GM19455 (cell line): ENCODE data around the gene NPHP4.

Source experiments
- ATAC-seq: cut with Tn5 transposase; IDR thresholded peaks from one replicate; pipeline ENCODE4 v1.9.1; 2021; ENCODE audit not compliant: unreplicated experiment

Gene NPHP4

DNA sequence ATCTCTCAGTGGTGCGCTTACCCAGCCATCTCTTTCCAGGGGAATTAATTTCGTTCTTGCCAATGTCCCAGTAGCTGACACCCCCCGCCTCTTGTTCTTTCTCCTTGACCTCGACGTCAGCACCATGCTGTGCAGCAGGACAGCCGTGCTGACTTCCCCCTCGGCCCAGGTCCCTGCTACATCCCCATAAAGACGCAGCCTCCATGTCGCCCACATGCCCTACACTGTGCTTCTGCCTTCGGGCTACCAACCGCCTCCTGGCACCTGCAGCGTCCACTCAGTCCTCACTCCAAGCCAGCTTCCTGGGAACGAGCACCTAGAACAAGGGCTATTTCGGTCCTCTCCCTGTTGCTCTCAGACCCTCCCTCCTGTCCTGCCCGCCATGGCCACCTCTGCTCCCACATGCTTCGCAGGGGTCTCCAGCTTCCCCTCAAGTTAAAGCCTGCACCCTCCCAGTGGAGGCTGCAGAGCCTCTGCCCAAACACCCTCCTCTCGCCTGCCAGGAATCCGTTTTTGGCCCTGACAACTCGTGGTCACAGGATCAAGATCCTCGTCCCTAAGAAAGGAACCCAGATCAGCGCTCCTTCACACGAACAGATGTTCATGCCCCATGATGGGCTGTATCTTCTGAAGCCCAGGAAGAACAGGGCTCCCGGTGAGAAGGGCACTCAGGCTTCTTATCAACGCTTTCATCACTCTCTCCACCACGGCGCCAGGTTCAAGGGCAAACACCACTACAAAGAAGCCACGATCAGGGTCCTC lies 109.7 kb downstream of the NPHP4 start:
- no peak for ATAC-seq

DNA sequence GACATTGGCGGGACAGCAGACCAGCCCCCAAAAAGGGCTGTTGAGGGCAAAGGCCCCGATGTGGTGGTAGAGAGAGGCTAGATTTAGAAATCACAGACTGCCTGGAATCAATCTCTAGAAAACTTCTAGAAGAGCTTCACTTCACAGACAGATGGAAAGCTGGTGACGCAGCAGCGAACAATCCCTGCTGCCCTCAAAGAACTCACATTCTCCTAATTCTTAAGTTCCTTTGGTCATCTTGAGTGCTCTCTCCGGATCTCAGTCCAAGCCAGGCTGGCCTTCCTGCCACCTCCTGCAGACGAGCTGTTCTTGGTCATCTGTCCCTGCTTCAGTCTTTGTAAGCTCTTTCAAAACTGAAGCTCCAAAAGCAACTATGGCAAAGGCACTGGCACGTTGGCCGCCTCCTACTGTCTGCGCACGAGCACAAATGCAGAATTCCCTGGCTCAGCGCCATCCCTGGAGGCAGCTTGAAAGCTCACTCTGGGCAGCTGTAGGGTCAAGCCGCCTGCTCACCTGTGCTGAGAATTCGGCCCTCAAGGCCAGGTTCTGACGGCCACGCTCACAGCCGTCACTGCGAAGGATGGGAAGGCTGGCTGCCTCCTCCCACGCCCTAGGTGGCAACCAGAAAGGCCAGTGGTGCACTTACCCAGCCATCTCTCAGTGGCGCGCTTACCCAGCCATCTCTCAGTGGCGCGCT lies 110.6 kb downstream of the NPHP4 start:
- ATAC-seq: no peak

DNA sequence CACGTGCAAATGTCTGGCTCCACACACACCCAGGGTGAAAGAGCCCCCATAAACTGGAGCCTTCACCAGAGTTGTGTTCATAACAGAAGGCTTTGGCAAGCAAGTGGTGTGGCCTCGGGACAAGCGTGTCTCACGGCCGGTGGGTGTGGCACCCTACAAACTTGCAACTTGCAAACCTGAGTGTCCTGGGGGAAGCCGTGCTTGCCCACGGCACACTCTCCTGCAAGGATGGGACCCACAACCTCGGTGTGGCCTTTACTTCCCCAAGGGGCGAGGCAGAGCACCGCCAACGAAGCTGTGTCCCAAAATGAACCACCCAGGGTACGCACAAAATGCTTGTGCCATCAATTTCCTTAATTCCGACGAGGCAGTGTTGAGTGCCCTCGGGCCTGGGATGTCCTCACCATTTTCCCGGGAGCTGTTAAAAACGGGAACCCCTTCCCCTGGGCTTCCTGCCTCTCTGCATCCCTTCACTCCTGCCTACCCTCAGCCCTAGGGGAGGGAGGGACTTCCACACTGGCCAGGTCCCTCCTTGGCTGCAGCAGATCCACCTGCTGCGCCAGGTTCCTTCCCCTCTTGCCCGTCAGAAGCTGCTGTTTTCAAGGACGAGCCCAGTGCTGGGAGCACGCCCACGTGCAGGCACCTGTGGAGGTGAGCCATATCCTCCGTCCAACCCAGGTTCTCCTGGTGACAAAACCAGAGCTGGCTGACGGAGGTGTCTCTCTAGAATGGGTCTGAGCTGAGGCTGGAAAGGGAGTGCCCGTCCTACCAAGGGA lies 111.4 kb downstream of the NPHP4 start:
- ATAC-seq: no peak

DNA sequence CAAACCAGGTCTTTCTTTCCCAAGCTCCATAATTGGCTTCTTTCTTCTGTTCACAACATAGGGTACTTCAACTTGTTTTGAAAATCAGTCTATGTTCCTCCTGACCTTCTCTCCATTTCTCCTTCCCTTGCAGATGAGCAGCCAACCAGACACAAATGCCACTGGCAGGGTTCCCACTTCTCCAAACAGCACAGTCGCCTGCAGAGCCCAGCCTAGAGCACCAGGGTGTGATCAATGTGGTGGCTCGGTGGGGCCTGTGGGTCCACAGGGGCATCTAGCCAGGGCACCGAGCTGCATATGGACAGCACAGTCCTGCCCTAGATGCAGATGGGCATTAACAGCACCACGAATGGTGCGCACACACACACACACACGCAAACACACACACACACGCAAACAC lies 112.8 kb downstream of the NPHP4 start:
- no peak for ATAC-seq

DNA sequence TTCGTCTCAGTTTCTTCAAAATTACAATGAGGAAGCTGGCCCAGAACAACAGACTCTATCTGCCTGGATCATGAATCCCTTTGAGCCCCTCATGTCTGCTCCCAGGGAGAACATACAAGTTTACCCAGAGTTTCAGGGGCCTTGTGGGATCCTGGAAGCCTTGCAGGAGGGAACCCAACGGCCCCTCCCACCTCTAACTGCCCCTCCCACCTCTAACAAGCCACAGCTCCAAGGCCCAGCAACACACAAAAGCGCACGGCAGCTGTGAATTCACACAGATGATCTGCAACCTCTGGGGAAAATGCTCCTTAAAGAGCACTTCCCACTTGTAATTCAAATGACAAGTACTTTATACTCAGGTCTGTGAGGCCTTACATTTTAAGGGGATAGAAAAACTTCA lies 113.3 kb downstream of the NPHP4 start:
- ATAC-seq: no peak

DNA sequence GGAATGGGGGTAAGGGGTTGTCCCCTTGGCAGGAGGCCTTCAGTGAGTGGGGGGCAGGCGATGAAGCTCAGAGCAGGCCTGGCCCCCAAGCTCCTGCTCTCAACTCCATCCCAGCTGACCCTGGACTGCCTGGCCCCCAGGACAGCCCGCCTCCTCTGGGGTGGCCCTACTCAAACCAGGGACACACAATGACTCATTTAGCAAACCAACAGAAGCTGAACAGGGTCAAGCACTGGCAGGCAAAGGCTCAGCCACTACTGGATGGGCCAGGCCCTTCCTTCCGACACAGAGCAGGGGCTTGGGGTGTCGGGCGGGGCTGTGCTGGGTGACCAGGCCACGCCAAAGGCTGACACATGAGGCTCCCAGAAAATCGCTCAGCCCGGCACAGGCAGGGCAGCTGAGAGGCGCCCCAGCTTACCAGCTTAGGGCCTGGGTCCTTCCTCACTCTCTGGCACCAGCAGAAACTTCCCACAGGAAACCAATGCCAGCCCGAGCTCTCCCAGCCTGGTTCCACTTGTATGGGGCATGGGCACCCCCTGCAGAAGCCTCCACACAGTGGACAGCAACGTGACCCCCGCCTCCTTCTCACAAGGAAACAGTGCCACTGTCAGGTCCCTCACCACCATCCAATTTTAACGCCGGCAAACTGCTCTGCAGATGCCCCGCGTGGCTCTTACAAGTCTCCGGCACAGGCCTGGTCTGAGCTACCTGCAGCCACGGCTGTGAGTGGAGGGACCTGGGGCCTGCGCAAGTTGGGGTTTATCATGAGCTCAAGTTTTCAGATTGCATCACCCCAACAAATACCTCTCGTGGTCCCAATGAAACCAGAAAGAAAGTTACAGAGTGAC lies 114.3 kb downstream of the NPHP4 start:
- ATAC-seq: no peak

DNA sequence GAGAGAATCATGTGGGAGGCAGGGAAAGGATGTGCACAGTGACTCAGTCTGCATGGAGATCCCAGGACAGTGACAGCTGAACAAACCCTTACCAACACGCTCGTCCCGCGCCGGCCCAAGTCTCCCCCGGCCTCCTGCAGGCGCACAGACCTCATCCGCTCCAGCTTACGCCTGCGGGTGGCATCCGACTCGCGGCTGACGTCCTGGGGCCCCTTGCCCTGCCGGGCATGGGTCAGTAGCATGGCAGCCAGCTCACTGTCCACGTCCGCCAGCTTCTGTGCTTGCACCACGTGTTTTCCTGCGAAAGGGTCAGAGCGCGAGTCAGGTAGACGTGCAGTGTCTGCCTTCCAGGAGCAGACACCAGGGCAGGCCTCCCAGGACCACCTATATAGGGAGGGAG lies 115.2 kb downstream of the NPHP4 start:
- ATAC-seq: no peak

DNA sequence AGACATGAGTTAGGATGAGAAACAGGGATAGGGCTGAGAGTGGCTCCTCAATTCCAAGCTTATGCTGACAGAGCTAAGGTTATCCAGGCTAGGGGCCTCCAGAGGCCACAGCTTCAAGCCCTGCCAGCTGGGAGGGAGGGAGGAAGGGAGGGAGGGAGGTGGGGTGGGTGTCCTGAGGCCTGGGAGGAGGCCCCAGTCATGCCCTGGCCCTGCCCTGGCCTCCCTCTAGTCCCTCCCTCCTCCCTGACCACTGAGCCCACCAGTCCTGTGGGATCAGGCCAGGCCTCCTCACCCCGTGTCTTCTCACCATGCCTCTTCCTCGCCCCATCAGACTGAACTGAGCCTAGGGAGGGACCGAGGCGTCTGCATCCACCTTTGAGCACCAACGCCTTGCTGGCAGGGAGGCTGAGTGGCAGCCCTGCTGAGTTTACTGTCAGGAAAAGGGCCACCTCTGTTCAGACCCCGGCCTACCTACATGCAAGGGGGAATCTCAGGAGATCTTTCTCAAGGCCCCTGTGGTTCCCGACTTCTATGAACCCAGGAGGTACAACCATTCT lies 116.1 kb downstream of the NPHP4 start:
- ATAC-seq: no peak

DNA sequence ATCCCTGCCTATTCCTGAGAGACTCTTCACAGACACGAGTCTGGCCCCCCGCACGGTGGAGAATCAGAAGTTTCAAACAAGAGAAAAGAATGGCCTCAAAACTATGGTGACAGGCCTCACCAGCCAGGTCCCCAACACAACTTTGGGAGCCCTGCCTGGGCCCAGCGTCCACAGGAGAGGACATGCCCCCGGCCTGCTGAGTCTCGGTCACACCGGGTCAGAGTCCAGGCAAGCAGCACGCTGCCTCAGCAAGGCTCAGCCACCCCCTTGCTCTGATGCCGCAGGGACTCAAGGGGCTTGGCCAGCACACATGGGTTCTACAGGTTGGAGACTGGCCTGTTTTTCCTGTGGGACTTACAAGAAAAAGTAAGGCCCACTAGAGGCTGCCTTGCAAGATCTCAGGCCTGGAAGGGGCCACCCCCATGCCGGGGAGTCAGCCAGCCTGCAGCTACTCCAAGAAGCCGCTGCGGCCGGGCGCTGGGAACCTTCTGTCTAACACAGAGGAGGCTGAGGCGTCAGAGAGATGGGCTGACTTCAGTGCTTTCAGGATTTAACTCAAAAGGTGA lies 116.8 kb downstream of the NPHP4 start:
- ATAC-seq: no peak

DNA sequence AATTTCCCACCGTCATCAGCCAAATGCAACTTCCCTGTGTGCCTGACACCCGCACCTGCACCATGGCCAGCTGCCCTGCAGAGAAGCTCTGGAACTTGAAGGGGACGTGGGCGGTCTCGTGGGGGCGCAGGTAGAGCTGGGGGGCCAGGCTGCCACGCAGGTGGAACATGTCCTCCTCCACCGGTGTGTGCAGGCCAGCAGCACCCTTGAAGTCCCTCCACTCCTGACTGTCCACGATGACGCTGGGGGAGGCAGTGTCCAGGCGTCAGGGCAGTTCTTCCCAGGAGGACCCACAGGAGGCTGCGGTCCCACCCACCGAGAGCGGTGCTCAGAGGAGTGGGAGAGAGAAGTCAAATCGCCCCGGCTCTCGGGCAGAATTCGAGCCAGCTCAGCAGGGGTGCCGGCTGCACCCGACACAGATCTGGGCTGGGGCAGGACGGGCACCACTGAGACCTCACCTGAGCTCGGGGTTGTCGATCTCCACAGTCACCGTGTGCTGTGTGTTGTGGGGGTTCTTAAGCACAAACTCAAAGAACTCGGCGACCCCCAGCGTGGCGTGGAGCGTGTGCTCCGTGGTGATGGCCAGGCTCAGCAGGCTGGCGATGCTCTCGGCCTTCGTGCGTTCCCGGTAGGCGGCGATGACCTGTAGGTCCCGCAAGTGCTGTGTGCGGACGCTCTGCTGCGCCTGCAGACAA lies 117.7 kb downstream of the NPHP4 start:
- ATAC-seq: no peak

DNA sequence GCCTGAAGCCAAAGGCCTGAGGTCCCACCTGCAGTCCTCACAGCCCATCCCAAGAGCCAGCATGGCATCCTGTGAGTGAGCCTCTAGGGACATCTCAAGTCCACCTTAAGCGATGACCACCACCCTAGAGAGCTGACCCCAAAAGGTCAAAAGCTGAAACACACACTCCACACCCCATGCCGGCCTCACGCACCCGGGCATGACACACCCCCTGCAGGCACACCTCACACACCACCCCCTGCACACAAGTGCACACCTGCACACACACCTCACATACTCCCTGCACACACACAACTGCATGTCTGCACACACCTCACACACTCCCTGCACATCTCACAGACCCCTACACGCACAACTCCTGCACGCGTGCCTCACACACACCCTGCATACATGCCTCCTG lies 118.7 kb downstream of the NPHP4 start:
- no peak for ATAC-seq

DNA sequence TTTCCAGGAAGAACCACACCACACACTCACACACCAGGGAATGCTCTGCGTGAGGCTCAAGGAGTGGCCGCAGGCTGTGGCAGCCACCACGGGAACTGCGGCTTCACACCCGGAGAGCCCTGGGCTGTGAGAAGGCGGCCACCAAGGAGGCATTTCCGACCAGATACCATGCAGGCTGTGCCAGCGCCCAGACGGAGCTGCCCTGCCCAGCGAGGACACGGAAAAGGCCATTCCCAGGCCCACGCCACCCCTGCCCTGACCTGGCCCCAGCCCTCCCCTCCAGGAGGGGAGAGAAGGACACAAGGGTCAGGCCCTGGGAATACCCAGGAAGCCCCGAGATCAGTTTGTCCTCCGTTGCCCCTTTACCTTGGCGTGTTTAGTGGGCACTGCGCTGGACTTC lies 119.3 kb downstream of the NPHP4 start:
- ATAC-seq: no peak

DNA sequence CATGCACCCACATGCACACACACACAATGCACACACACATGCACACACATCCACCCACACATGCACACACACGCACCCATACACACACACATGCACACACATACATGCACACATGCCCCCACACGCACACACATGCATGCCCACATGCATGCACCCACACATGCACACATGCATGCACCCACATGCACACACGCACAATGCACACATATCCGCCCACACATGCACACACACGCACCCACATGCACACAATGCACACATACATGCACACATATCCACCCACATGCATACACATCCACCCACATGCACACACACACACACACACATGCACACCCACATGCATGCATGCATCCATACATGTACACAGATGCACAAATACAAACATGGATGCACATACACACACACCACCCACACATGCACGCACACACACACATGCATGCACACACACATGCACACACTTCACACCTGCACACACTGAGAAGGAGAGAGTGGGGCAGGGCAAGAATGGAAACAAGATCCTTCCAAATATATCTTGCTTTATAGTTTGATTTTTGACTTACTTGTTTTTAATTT lies 123.2 kb downstream of the NPHP4 start:
- no peak for ATAC-seq

DNA sequence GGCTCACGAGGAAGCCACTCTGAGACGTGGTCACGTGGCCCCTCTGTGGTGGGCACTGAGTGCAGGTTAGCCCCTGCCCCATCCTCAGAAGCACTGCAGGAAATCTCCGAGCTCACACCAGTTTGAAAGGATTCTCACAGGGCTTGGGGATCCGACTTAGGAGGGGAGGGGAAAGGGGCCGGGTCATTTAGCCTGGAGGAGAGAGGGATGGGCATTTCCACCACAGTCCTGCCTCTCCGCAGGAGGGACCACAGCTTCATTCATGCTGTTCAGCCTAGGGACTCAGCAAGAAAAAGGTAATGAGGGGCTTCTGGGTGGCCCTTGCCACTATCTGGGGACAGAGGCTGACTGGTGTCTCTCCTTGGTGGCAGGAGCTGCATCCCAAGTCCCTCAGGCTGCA lies 126.5 kb downstream of the NPHP4 start:
- ATAC-seq: no peak

DNA sequence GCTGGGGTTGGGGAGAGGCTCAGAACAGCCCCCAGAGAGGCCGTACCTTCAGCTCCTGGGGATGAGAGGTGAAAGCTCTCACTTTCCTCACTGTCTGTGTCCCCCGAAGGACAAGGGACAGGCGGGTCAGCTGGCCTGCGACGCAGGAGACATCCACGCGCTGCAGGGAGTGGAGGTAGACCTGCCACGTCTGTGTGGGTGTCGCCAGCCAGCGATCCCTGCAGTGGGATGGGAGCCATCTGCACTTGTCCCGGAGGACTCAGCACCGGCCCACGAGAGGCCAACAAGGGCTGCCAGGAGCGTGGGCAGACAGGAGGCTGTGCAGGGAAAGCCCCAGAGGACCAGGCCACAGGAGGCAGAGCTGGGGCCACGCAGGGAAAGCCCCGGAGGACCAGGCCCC lies 127.2 kb downstream of the NPHP4 start:
- ATAC-seq: no peak

DNA sequence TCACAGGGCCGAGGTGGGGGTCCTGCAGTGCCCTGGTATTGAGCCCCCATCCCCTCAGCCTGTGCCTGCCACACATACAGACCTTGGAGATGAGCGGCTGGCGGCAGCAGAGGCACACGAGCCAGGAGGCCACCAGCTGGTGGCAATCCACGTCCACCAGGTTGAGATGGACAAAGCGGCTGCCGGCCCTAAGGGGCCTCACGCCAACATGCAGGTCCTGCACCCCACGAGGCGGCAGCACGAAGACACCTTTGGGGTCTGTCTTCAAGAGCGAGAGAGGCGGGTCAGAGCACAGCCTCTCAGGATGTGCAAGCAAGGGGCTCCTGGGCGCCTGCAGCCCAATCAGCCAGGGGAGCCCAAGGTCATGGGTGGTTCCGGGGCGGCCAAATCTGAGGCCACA lies 128.0 kb downstream of the NPHP4 start:
- ATAC-seq: no peak

DNA sequence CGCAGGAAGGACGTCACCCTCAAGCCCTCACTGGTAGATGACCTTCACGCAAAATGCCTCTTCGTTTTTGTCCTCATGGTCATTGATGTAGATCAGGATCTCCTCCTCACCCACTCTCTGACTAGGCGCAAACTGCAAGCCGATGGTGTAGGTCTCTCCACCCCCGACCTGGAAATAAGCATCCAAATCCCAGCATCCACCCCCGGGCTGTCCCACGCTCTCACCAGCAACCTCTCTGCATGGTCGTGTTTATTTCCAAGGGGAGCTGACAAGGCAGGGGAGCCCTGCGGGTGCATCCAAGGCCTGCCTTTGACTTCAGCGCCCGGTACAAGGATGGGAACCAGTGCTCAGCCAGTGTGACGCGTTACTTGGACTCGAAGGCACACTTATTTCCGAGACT lies 129.0 kb downstream of the NPHP4 start:
- ATAC-seq: no peak

DNA sequence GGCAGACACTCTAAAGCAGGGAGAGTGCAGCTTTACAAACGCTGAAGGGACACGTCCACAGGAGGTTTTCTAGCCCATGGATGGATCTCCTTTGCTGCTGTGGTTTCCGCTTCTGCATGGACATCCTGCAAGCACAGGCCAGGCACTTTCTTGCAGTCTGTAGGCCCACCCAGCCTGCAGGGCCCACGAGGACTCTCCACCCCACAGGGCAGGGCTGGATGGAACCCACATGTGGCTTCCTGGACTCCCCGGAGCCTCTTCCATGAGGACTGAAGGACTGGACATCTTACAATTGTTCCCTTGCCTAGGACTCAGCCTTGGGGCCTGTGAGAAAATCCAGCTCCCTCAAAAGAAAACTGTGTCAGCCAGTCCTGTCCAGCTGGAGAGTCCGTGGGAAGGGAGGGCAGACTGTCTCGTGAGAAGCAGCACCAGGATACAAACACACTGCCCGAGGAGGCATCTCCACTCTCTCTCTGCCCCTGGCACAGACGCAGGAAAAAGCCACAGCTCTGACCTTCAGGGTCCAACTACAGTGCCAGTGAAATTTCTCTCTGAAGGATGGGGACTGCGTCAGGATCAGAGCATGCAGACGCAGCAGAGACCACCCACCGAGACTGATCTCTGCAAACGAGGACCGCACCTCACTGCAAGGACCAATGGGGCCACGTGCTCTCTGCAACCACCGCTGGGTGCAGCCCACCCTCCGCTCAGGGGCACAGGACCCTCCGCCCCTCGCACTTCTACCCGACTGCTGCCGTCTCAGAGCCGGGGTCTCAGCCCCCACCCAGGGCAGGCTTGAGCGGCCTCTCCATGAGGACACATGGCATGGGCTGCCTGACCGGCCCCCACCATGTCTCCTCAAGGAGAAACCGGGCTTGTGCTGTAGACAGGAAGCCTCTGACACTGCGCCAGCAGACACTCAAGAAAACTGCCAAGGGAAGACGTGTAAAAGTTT lies 130.1 kb downstream of the NPHP4 start:
- no peak for ATAC-seq
